Astrocyte of the hippocampus (primary cell): ENCODE results near the gene KLHDC4.
"Not testable (repeated sequence)": the region's sequence is repeated elsewhere in the genome, so short reads cannot be mapped to it uniquely, and the experiment has no call there.

Source experiments
- DNase-seq: peaks from one replicate; pipeline ENCODE4 v3.0.0; 2011; ENCODE audit warnings: low read depth, low spot score

KLHDC4 gene

GRCh38 chr16:87720446-87720845, 45.3 kb downstream of the KLHDC4 start:
- no peak for DNase-seq

GRCh38 chr16:87718831-87719230, 47.0 kb downstream of the KLHDC4 start:
- not testable (repeated sequence) for DNase-seq

GRCh38 chr16:87715658-87716057, 50.1 kb downstream of the KLHDC4 start:
- DNase-seq, result peak; percentile 41

- no peak for DNase-seq
Observed at GRCh38 chr16:87715231-87715630, 50.6 kb downstream of the KLHDC4 start.

- DNase-seq, result no peak
Observed at GRCh38 chr16:87713451-87714229, 52.1 kb downstream of the KLHDC4 start.

GRCh38 chr16:87712184-87712762, 53.5 kb downstream of the KLHDC4 start:
- DNase-seq, result no peak

GRCh38 chr16:87710887-87711286, 54.9 kb downstream of the KLHDC4 start:
- DNase-seq, result no peak

GRCh38 chr16:87709677-87710076, 56.1 kb downstream of the KLHDC4 start:
- DNase-seq, result no peak

GRCh38 chr16:87708881-87709638, 56.7 kb downstream of the KLHDC4 start:
- DNase-seq, result no peak

GRCh38 chr16:87707714-87708580, 57.8 kb downstream of the KLHDC4 start:
- no peak for DNase-seq

- no peak for DNase-seq
Observed at GRCh38 chr16:87707097-87707496, 58.7 kb downstream of the KLHDC4 start.

- DNase-seq, result no peak
Observed at GRCh38 chr16:87706278-87707000, 59.3 kb downstream of the KLHDC4 start.

- peak; percentile 33 for DNase-seq
Observed at GRCh38 chr16:87705771-87706277, 60.0 kb downstream of the KLHDC4 start.

- DNase-seq, result peak; percentile 22
Observed at GRCh38 chr16:87704754-87705353, 60.9 kb downstream of the KLHDC4 start.

GRCh38 chr16:87703835-87704375, 61.9 kb downstream of the KLHDC4 start:
- DNase-seq, result no peak

GRCh38 chr16:87703071-87703470, 62.7 kb downstream of the KLHDC4 start:
- no peak for DNase-seq

- peak; percentile 41 for DNase-seq
Observed at GRCh38 chr16:87702325-87702811, 63.4 kb downstream of the KLHDC4 start.

GRCh38 chr16:87701505-87701921, 64.3 kb downstream of the KLHDC4 start:
- DNase-seq, result no peak

GRCh38 chr16:87701078-87701460, 64.7 kb downstream of the KLHDC4 start:
- no peak for DNase-seq
